ENCODE results near the gene C2CD4D. TPM values are rescaled to one million over a fixed set of nuclear protein-coding genes. Genes with fewer than 3 reads are reported as not detected.

C2CD4D gene
- total RNA-seq, 1 donor from 2014 or later: 1.3 TPM

DNA sequence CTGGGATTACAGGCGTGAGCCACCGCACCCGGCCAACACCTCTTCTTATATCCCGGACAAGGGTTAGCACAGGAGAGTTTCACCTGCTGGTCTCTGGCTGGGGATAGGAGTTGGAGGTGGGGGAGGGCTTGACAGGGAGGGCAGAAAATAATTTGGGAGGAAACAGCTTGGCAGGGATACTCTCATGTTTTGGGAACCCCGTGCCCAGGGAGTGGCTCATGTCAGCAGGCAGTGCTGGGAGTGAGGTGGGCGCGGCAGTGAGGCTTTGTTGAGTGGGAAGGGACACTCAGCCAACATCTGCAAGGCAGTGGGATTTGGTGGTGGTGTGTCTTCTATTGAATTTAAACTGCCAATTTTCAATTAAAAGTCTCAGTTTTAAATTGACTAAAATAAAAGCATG lies 15.0 kb upstream of the C2CD4D start:
- Mint-ChIP-seq H3K4me3 (ENCODE audit: low read depth) (no peak overlapping the region), H3K9me3 (ENCODE audit: low read depth) (no peaks in the 10 kb centered on the region), H3K27me3 (peaks cover 17% of the 10 kb centered on the region), H3K4me1 (ENCODE audit: low read depth) (no peaks in the 10 kb centered on the region), H3K36me3 (ENCODE audit: insufficient read depth) (no peaks in the 10 kb centered on the region), H3K27ac (no peak overlapping the region)
- DNase-seq (ENCODE audit: low spot score, unreplicated experiment): no peak
- TF ChIP-seq, protein P1, sequence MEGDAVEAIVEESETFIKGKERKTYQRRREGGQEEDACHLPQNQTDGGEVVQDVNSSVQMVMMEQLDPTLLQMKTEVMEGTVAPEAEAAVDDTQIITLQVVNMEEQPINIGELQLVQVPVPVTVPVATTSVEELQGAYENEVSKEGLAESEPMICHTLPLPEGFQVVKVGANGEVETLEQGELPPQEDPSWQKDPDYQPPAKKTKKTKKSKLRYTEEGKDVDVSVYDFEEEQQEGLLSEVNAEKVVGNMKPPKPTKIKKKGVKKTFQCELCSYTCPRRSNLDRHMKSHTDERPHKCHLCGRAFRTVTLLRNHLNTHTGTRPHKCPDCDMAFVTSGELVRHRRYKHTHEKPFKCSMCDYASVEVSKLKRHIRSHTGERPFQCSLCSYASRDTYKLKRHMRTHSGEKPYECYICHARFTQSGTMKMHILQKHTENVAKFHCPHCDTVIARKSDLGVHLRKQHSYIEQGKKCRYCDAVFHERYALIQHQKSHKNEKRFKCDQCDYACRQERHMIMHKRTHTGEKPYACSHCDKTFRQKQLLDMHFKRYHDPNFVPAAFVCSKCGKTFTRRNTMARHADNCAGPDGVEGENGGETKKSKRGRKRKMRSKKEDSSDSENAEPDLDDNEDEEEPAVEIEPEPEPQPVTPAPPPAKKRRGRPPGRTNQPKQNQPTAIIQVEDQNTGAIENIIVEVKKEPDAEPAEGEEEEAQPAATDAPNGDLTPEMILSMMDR (IDR thresholded peaks at IDR 0.05; ENCODE audit: unreplicated experiment): no peak

DNA sequence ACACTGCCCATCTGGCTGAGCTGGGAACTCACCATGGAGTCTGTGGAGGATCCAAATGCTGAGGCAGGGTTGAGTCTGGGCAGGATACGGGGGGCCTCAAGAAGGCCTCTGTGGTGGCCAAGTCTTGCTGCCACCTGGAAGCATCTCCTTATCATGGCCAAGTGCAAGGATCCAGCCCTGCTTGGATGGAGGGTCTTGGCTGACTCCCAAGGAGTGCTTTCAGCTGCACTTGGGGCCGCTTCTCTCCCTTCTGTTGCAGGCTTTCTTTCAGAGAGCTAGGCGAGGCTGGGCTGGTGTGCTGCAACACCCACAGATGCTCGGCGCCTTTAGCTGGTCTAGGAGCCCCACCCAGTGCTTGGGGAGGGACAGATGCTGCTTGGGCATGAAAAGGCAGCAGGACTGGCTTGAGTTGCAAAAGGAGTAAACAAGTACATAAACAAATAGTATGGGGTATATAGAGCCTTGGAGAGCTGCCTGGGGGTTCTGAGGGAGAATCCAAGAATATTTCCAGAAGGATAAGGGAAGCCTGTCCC lies 13.9 kb upstream of the C2CD4D start, which contains the start of gene THEM5:
TSS of gene THEM5 (minus strand) at position 302 of the 533 bp plus-strand sequence. CDS start at position 155, 147 bp downstream.
- Mint-ChIP-seq H3K27ac (peak within 1 kb of the TSS; percentile 49), H3K4me3 (ENCODE audit: low read depth) (no peak within 1 kb of the TSS), H3K4me1 (ENCODE audit: low read depth) (no peaks in the 10 kb centered on the region), H3K9me3 (ENCODE audit: low read depth) (no peaks in the 10 kb centered on the region), H3K27me3 (peaks cover 11% of the 10 kb centered on the region), H3K36me3 (ENCODE audit: insufficient read depth) (no peaks in the 10 kb centered on the region)
- DNase-seq (ENCODE audit: low spot score, unreplicated experiment): no peak
- TF ChIP-seq, protein P1 (IDR thresholded peaks at IDR 0.05; ENCODE audit: unreplicated experiment): no peak

DNA sequence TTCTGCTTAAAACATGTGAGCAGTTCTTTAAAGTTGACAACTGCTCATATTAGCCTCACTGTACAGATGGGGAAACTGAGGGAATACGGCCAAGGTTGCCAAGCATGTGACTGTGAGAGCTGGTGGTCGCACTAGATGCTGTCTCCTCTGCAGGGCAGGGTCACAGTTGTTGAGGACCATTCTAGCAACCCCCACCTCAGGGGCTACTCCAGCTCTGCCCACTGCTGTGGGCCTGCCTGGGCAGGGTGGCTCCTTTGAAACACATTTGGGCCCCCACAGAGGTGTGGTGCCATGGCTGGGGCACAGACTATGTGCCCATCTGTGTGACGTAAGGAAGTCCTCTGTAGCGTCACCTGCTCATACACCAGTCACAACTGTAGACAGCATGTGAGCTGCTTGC lies 13.1 kb upstream of the C2CD4D start:
- Mint-ChIP-seq H3K27me3 (peaks cover 11% of the 10 kb centered on the region), H3K4me1 (ENCODE audit: low read depth) (no peaks in the 10 kb centered on the region), H3K27ac (peak overlapping the region; percentile 49), H3K4me3 (ENCODE audit: low read depth) (no peak overlapping the region), H3K9me3 (ENCODE audit: low read depth) (no peaks in the 10 kb centered on the region), H3K36me3 (ENCODE audit: insufficient read depth) (no peaks in the 10 kb centered on the region)
- TF ChIP-seq, protein P1 (IDR thresholded peaks at IDR 0.05; ENCODE audit: unreplicated experiment): no peak
- no peak for DNase-seq (ENCODE audit: low spot score, unreplicated experiment)

DNA sequence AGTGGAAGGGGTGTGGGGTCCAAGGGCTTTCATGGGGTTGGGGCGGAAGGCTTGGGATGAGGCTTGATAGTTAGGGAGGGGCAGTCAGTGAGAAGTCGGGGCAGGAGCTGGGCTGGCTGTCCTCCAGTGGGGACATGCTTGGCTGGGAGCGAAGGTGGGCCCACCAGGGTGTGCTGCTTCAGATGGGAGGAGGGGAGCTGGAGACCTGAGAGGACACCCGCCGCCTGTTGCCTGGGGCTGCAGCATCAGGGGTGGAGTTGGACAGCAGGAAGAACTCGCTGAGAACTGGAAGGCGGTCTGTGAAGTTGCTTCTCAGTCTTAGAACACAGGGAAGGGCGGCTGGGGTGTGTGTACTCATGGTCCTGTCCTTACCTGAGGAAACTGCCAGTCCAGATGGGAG lies 12.3 kb upstream of the C2CD4D start:
- no peaks in the 10 kb centered on the region for H3K4me1 Mint-ChIP-seq (ENCODE audit: low read depth)
- H3K36me3 Mint-ChIP-seq (ENCODE audit: insufficient read depth): no peaks in the 10 kb centered on the region
- H3K27ac Mint-ChIP-seq: no peak overlapping the region
- DNase-seq (ENCODE audit: low spot score, unreplicated experiment): no peak
- H3K27me3 Mint-ChIP-seq: peaks cover 9% of the 10 kb centered on the region
- H3K9me3 Mint-ChIP-seq (ENCODE audit: low read depth): no peaks in the 10 kb centered on the region
- TF ChIP-seq, protein P1 (IDR thresholded peaks at IDR 0.05; ENCODE audit: unreplicated experiment): no peak
- no peak overlapping the region for H3K4me3 Mint-ChIP-seq (ENCODE audit: low read depth)

DNA sequence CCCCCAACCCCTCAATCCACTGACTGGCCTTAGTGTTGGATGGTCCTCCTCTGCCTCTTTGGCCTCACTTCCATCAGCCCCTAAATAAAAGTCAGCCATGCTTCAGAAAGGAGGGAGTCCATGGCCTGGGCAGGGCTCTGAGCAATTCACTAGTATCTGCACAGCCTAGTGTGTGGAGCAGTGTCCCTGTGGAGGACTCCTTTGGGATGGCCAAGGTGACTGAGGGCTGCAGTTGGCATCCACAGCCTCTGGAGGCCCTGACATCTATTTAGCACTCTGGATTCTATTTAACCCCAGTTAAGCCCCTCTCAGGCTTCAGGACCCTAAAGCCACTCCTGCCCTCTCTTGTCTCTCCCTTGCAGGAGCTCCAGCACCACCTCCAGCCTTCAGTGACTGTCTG lies 10.3 kb upstream of the C2CD4D start:
- TF ChIP-seq, protein P1 (IDR thresholded peaks at IDR 0.05; ENCODE audit: unreplicated experiment): no peak
- H3K27ac Mint-ChIP-seq: no peak overlapping the region
- H3K4me1 Mint-ChIP-seq (ENCODE audit: low read depth): no peaks in the 10 kb centered on the region
- no peak overlapping the region for H3K4me3 Mint-ChIP-seq (ENCODE audit: low read depth)
- no peak for DNase-seq (ENCODE audit: low spot score, unreplicated experiment)
- H3K9me3 Mint-ChIP-seq (ENCODE audit: low read depth): no peaks in the 10 kb centered on the region
- H3K36me3 Mint-ChIP-seq (ENCODE audit: insufficient read depth): no peaks in the 10 kb centered on the region
- H3K27me3 Mint-ChIP-seq: peaks cover 16% of the 10 kb centered on the region
